GDM1 (cell line): ENCODE measurements around the gene TBC1D2B.

Experiments
- DNase-seq: peaks from one replicate; lab custom pipeline; 2025; lab: John Stamatoyannopoulos, UW

TBC1D2B gene

DNA sequence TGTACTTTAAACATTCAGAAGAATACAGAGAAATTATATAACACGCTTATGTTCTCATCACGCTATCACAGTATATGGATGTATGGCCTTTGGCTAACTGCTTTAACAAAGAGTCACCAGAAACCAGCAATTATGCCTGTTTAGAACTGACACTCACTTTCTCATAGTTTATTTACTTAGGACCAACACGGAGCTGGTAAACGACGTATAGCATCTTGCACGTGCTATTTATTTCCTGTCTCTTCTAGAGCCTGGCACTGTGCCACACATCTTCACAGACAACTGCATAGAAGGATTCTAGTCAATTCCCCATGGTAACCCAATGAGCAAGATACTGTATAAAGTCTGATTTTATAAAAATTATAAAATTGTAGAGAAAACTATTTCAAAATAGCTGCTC is 43.6 kb downstream of the TBC1D2B start:
- no peak for DNase-seq

DNA sequence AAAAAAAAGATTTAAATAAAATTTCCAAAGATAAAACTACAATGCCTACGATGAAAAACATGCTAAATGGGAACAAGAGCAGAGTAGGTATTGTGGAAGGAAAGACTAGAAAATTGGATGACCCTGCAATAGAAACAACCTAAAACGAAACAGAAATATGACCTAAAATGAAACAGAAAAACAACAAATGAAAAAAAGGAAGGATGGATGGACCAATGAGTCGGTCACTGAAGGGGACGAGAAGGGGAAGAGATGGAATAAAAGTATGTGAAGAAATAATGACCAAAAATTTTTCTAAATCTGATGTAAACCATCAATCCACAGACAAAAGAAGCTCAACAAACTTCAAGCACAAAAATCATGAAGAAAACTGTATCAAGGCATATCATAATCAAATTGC is 44.8 kb downstream of the TBC1D2B start:
- no peak for DNase-seq

GRCh38 chr15:78024883-78025282 is 52.6 kb downstream of the TBC1D2B start:
- DNase-seq, result no peak

DNA sequence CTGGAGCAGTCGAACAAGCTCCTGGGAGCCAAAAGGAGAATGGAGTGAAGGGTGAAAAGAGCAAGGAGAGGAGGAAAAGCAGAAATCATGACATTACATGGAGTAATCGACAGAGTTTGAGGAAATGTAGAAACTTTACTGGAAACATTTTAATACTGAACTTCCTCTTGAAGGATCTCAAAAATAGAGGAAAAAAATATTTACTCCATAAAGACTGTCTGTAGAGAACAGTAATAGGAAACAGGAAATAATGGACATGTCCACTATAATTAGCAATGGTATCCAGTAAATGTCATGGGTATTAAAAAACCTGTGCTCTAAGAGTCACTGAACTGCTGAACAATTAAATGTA is 53.0 kb downstream of the TBC1D2B start:
- DNase-seq, result no peak

- no peak for DNase-seq
Observed at GRCh38 chr15:78023865-78024518, 53.5 kb downstream of the TBC1D2B start.

DNA sequence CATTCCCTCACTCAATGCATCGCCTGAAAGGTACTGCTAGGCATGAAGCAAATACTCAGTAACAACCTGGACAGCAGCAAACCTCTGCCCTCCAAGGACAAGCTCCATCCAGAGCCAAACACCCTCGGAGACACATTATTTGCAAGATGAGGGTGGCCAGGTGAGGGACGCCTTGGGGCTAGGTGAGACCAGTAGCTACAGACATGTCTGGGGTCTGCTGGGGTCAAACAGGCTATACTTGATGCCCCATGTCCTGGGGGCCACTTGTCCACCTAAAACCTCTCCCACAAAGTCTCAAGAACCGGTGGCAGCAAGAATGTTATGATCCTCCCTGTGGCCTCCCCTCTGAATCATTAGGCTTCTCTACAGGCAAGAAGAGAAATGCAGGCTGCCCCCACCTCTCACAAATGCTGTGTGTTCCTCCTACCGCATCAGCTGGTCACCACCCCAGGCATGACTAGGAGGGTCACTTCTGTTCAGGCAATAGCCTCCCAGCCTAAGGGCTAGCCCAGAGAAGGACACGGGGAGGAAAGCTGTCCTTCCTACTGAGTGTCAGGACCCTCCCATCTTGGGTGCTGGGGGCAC is 54.3 kb downstream of the TBC1D2B start:
- DNase-seq, result no peak

GRCh38 chr15:78021761-78022160 is 55.8 kb downstream of the TBC1D2B start:
- DNase-seq, result no peak

DNA sequence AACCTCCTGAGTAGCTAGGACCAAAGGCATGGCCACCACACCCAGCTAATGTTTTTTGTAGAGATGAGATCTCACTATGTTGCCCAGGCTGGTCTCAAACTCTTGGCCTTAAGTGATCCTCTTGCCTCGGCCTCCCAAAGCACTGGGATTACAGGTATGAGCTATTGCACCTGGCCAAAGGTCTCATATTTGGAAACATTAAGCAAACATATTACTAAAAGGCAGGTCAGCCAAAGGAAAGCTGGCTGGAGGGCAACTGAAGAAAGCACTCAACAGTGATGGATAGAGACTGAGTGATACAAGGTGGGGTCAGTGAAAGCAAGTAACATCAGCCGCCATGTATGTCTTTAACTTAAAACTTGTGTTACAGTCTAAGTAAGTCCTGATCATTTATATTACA is 57.5 kb downstream of the TBC1D2B start:
- DNase-seq, result no peak

GRCh38 chr15:78018946-78019644 is 58.4 kb downstream of the TBC1D2B start:
- peak; percentile 76 for DNase-seq

DNA sequence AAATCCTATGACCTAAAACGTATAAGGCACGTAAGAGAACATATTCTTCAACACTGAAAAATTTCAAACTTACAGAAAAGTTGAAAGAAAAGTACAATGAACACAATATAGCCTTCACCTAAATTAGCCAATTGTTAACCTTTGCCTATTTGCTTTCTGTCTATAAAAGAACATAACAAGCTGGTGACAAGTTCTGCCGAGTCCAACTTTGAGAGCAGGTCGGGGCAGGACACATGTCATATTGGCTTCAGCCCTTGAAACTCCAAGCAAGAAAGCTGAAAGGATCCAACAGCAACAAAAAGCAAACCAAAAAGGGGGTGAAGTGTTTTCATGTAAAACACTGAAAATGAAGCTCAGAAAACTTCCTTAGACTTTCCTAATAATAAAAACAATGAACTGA is 59.1 kb downstream of the TBC1D2B start:
- DNase-seq, result no peak

DNA sequence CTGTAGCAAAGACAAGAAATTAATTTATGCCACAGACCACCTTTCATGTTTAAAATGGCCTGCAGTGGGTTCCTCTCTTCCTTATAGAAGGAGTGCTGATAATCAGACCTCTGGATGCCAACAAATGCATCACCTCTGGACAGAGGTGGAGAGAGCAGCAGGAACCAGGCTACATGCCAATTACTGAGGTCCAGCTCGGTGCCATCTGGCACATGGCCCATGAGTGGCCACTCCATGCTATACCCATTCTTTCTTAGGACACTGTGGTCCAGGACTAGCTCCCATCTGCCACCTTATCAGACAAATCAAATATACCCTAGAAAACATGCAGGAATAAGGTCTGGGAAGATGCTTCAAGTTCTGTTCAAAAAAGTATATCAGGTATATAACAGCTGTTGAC is 60.7 kb downstream of the TBC1D2B start:
- no peak for DNase-seq

DNA sequence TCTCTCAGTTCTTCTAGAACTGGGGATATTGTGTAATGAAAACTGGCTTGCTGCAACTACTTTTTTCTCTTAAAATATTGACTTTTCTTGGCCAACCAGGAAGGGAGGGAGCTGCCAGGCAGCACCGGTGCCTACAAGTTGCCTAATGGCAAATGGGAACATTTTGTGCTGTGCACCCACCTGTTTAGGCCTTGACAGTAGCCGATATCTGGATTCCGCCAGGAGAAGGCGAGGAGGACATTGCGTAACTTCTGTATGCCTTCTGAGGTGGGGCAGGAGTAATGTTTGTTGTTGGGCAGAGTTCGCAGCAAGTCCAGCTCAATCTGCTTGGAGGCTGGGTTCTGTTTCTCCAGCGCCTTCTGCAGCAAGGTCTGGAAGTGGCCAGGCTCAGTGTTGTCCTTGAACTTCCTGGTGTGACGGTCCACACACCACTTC is 64.9 kb downstream of the TBC1D2B start:
- no peak for DNase-seq

DNA sequence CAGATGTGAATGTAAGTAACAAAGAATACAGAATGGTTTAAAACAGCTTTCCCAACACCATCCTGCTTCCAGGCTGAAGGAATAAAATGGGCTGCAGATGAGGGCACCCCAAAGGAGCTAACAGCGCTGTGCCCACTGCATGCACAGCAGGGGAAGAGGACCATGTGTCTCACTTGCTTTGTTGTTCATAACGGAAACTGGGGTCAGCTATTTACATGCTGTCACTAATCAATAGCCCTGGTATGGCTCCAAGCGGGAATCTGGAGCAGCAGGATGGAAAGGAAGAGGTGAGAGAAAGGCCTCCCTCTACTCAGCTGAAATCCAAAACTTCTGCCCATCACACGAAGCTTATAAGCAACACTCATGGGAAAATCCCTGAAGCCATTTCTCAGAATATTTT is 67.4 kb downstream of the TBC1D2B start:
- no peak for DNase-seq

DNA sequence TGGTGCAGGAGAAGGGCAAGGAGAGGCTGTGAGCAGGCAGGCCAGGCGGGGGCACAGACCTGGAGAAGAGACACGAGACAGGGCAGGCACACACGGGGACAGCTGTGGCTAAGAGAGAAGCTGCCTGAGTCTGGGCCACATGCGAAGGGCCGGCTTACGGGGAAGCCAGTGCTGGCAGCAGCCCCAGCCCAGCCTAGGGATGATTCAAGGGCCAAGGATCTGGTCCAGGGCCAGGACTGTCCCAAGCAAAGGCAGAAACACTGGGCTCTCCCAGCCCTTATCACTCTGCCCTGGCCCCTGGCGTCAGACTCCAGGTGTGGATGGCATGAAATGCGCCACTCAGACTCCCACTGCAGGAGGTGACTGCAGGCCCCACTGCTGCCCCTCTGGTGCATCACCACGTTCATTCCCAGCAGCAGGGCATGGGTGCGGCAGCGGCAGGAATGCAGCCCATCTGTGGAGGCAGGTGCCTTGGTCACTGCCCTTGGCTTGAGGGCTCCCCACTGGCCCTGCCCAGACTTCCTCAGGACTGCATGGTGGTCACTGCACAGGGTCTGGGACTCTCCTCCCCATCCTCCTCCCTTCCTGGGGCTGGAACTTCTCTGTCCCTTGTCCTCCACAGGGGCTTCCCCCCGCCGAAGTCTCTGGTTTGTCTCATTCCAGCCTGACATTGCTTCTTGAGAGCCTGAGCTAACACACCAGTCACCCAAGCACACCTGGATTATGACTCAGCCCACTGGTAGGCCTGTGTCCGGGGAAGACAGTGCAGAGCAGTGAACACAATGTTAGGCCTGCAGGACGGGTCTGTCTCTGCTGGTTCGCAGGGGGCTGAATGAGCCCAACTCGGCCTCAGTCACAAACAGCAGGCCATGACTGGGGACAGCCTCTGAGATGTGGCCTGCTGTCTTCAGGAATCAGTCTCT is 69.3 kb downstream of the TBC1D2B start:
- no peak for DNase-seq

- DNase-seq, result no peak
Observed at GRCh38 chr15:78007211-78007931, 70.1 kb downstream of the TBC1D2B start.

- DNase-seq, result no peak
Observed at GRCh38 chr15:78006567-78007205, 70.8 kb downstream of the TBC1D2B start.

DNA sequence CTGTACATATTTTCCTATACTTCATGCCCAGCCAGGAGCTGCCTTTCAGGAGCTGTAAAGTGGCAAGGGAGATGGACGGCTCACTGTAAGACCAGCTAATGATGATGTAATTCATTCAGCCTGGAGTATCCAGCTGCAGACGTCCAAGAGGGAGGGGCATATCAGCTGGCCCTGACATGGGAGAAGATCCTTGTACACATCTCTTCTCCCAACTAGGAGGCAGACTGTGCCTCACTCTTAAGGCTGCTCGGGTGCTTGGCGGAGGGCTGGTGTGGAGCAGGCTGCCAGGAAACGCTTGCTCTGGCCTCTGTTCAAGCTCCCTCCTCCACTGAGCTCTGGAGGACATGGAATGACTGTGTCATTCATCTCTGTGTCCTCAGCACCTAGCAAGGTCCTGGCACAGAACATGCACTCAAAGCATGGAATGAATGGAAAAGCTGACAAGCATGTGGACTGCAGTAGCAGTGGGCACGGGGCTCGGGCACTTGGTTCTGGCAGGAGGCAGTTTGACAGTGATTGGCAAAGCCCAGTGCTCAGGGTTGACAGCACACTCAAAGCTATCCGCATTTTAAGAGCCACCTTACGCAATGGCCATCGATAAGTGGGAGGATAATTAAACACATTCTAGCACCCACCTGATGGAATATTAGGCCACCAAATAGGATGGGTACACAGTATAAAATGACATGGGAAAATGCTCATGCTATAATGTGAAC is 72.4 kb downstream of the TBC1D2B start:
- DNase-seq, result no peak

DNA sequence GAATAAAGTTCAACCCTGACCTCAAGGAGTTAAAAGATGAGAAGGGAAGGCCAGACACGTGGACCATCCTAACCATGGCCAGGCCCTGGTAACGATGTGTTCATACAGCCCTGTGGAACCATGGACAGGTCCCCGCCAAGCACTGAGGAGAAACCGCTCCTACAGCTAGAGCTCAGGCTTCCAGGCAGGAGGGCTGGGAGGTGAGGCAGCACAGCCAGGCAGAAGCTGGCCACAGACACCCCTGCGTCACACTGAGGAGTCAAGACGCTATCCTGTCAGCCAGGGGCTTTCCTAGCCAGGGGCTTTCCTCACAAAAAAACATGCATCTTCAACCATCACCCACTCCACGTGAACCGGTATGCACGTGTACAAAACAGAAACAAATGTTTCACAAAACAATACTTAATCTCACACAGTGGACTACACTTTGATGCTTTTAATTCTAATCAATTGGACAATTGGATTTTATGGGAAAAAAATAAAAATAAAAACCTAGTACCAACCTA is 73.2 kb downstream of the TBC1D2B start:
- no peak for DNase-seq

DNA sequence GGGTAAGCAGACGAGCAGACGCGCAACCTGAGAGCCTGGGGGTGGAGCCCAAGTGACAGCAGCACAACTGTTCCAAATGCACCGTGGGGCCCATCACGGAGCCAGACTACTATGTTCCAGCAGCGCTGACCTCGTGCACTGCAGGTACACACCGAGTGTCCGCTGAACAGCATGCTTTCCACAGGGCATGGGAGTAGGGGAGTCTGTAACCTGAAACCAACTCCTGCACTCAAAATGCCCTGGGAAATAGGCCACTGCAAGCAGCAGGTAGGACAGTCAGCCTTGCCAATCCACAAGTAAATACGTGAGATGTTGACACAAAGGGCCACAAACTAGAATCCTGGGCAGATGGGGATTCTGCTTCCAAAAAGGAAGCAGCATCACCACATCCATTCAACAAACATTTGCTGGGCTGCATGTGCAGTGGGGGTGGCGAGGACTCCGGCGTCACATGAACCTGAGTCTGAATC is 73.9 kb downstream of the TBC1D2B start:
- no peak for DNase-seq

- DNase-seq, result no peak
Observed at GRCh38 chr15:78002996-78003395, 74.5 kb downstream of the TBC1D2B start.
